ENCODE results near the gene KASH5.

Gene KASH5

DNA sequence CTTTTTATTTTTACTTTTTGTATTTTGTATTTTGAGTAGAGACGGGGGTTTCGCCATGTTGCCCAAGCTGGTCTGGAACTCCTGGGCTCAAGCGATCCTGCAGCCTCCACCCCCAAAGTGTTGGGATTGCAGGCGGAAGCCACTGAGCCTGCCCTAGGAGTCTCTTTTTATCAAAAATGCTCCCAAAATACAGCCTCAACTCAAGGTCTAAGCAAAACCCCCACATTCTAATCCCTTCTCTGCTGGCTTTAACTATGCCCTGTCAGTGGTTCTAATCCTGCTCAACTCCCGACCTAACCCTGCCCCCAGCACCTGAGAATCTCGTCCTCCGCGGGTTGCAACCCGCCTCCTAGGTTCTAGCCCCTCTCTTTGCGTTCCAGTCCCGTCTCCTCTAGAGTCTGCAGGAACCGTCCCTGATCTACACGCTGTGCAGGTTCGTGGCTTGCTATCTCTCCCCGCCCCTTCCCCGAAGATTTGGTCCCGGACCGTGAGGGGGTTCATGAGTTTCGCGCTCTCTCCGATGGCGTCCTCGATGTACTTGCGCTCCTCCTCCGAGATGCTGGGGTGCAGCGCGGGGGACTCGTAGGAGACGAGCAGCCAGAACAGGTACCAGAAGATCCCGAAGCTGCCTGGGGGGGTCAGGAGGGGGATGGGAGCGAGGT, 45.3 kb downstream of the KASH5 start:
- H2BK120ac ChIP-seq (ENCODE audit: insufficient read depth, low read length, poor library complexity): no peak overlapping the region
- H2BK12ac ChIP-seq (ENCODE audit: low read length): no peak overlapping the region
- H3K9ac ChIP-seq (ENCODE audit: low read length): no peak overlapping the region
- no peak overlapping the region for H2AFZ ChIP-seq (ENCODE audit: insufficient read depth, low read length, poor library complexity)
- H4K8ac ChIP-seq (ENCODE audit: low read depth, low read length): no peak overlapping the region
- H3K4me1 ChIP-seq (ENCODE audit: control insufficient read depth in 1 of 2, insufficient read depth in 2 of 2, low read length in 2 of 2): peaks cover 3% of the 10 kb centered on the region in 2 experiments
- H3K79me1 ChIP-seq (ENCODE audit: low read length): no peaks in the 10 kb centered on the region
- no peak overlapping the region for H2AK5ac ChIP-seq (ENCODE audit: low read length)
- H3K18ac ChIP-seq (ENCODE audit: low read length): no peak overlapping the region
- peaks cover 23% of the 10 kb centered on the region for H3K9me3 ChIP-seq (ENCODE audit: insufficient read depth, low read depth, low read length)
- H3K4me2 ChIP-seq (ENCODE audit: low read length): no peak overlapping the region
- H2BK5ac ChIP-seq (ENCODE audit: low read depth, low read length, poor library complexity): no peak overlapping the region
- H4K12ac ChIP-seq (ENCODE audit: low read depth, low read length): no peak overlapping the region
- no peaks in the 10 kb centered on the region for H3K36me3 ChIP-seq (ENCODE audit: control insufficient read depth in 1 of 2, insufficient read depth in 2 of 2, low read length in 2 of 2)
- no peak overlapping the region for H3K23ac ChIP-seq (ENCODE audit: low read length)
- H4K91ac ChIP-seq (ENCODE audit: low read depth, low read length): no peak overlapping the region
- no CpG with 5 or more reads among the region's 31 CpGs for WGBS (ENCODE audit: extremely low coverage, insufficient coverage, insufficient read length)
- H3K4me3 ChIP-seq (ENCODE audit: low read depth, low read length): no peak overlapping the region
- H3K79me2 ChIP-seq (ENCODE audit: control insufficient read depth, insufficient read depth, low read length, poor library complexity): no peaks in the 10 kb centered on the region
- H3K27me3 ChIP-seq (ENCODE audit: insufficient read depth, low read length): peaks cover 31% of the 10 kb centered on the region
- H3K27ac ChIP-seq (ENCODE audit: low read depth, low read length): no peak overlapping the region
- no peak overlapping the region for H3K4ac ChIP-seq (ENCODE audit: low read depth, low read length)
- H3K14ac ChIP-seq (ENCODE audit: low read length): no peak overlapping the region
- no peak for DNase-seq

- Histone ChIP-seq H3K23ac (ENCODE audit: low read length) (no peak overlapping the region), H3K4me2 (ENCODE audit: low read length) (no peak overlapping the region), H3K18ac (ENCODE audit: low read length) (no peak overlapping the region), H3K4ac (ENCODE audit: low read depth, low read length) (no peak overlapping the region), H3K79me1 (ENCODE audit: low read length) (no peaks in the 10 kb centered on the region), H2BK120ac (ENCODE audit: insufficient read depth, low read length, poor library complexity) (no peak overlapping the region), H3K14ac (ENCODE audit: low read length) (no peak overlapping the region), H3K9me3 (ENCODE audit: insufficient read depth, low read depth, low read length) (peaks cover 23% of the 10 kb centered on the region), H2BK5ac (ENCODE audit: low read depth, low read length, poor library complexity) (no peak overlapping the region), H3K4me3 (ENCODE audit: low read depth, low read length) (peak overlapping the region; percentile 16), H3K27me3 (ENCODE audit: insufficient read depth, low read length) (peaks cover 34% of the 10 kb centered on the region), H4K12ac (ENCODE audit: low read depth, low read length) (no peak overlapping the region), H3K9ac (ENCODE audit: low read length) (no peak overlapping the region), H4K91ac (ENCODE audit: low read depth, low read length) (no peak overlapping the region), H3K36me3 (ENCODE audit: control insufficient read depth in 1 of 2, insufficient read depth in 2 of 2, low read length in 2 of 2) (no peaks in the 10 kb centered on the region), H2AK5ac (ENCODE audit: low read length) (no peak overlapping the region), H2BK12ac (ENCODE audit: low read length) (no peak overlapping the region), H3K79me2 (ENCODE audit: control insufficient read depth, insufficient read depth, low read length, poor library complexity) (no peaks in the 10 kb centered on the region), H3K4me1 (ENCODE audit: control insufficient read depth in 1 of 2, insufficient read depth in 2 of 2, low read length in 2 of 2) (peaks cover 3% of the 10 kb centered on the region in 2 experiments), H4K8ac (ENCODE audit: low read depth, low read length) (no peak overlapping the region), H3K27ac (ENCODE audit: low read depth, low read length) (no peak overlapping the region), H2AFZ (ENCODE audit: insufficient read depth, low read length, poor library complexity) (no peak overlapping the region)
- no CpG with 5 or more reads among the region's 18 CpGs for WGBS (ENCODE audit: extremely low coverage, insufficient coverage, insufficient read length)
- DNase-seq: no peak
Observed at GRCh38 chr19:49434907-49435583, 47.0 kb downstream of the KASH5 start.

- Histone ChIP-seq H2AK5ac (ENCODE audit: low read length) (no peak overlapping the region), H3K14ac (ENCODE audit: low read length) (no peak overlapping the region), H3K9ac (ENCODE audit: low read length) (no peak overlapping the region), H3K4me2 (ENCODE audit: low read length) (no peak overlapping the region), H3K23ac (ENCODE audit: low read length) (no peak overlapping the region), H3K9me3 (ENCODE audit: insufficient read depth, low read depth, low read length) (peaks cover 25% of the 10 kb centered on the region), H4K91ac (ENCODE audit: low read depth, low read length) (no peak overlapping the region), H2AFZ (ENCODE audit: insufficient read depth, low read length, poor library complexity) (no peak overlapping the region), H2BK12ac (ENCODE audit: low read length) (no peak overlapping the region), H3K18ac (ENCODE audit: low read length) (no peak overlapping the region), H4K8ac (ENCODE audit: low read depth, low read length) (no peak overlapping the region), H3K4me1 (ENCODE audit: control insufficient read depth in 1 of 2, insufficient read depth in 2 of 2, low read length in 2 of 2) (peaks cover 3% of the 10 kb centered on the region in 2 experiments), H3K4ac (ENCODE audit: low read depth, low read length) (no peak overlapping the region), H3K79me1 (ENCODE audit: low read length) (no peaks in the 10 kb centered on the region), H3K27me3 (ENCODE audit: insufficient read depth, low read length) (peaks cover 41% of the 10 kb centered on the region), H3K36me3 (ENCODE audit: control insufficient read depth in 1 of 2, insufficient read depth in 2 of 2, low read length in 2 of 2) (no peaks in the 10 kb centered on the region), H3K79me2 (ENCODE audit: control insufficient read depth, insufficient read depth, low read length, poor library complexity) (no peaks in the 10 kb centered on the region), H3K27ac (ENCODE audit: low read depth, low read length) (no peak overlapping the region), H2BK120ac (ENCODE audit: insufficient read depth, low read length, poor library complexity) (no peak overlapping the region), H3K4me3 (ENCODE audit: low read depth, low read length) (peak overlapping the region; percentile 16), H4K12ac (ENCODE audit: low read depth, low read length) (no peak overlapping the region), H2BK5ac (ENCODE audit: low read depth, low read length, poor library complexity) (no peak overlapping the region)
- no CpG with 5 or more reads among the region's 10 CpGs for WGBS (ENCODE audit: extremely low coverage, insufficient coverage, insufficient read length)
- DNase-seq: no peak
Observed at GRCh38 chr19:49435670-49436069, 47.6 kb downstream of the KASH5 start.

DNA sequence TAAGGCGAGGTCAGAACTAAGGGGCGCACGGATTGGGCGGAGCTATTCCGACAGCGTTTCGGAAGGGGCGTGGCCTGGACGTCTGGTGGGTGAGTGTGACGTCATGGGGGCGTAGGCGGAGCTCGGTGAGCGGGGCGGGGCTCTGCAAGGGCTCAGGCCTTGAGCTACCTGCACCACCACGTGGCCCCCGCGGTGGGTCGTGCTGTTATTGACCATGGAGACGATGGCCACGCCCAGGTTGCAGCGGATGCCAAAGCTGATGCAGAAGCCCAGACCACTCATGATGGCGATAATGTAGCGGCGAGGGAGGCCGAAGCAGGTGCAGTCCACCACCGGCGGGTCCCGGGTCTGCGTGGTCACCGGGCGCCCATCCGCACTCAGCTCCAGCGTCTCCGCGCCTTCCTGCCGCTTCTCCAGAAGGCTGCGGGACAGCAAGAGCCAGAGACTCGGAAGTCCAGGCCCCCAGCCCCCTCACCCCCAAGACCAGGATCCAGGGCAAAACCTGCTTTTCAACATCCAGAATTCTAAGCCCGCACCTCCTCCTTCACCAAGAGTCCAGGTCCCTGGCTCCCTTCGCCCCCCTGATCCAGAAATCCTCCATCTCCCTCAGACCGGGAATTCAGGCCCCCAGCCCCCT, 48.5 kb downstream of the KASH5 start:
- Histone ChIP-seq H4K91ac (ENCODE audit: low read depth, low read length) (no peak overlapping the region), H3K14ac (ENCODE audit: low read length) (no peak overlapping the region), H3K4me3 (ENCODE audit: low read depth, low read length) (no peak overlapping the region), H2AFZ (ENCODE audit: insufficient read depth, low read length, poor library complexity) (no peak overlapping the region), H2AK5ac (ENCODE audit: low read length) (no peak overlapping the region), H4K8ac (ENCODE audit: low read depth, low read length) (no peak overlapping the region), H3K9ac (ENCODE audit: low read length) (no peak overlapping the region), H3K79me1 (ENCODE audit: low read length) (no peaks in the 10 kb centered on the region), H3K4ac (ENCODE audit: low read depth, low read length) (no peak overlapping the region), H3K79me2 (ENCODE audit: control insufficient read depth, insufficient read depth, low read length, poor library complexity) (no peaks in the 10 kb centered on the region), H3K4me1 (ENCODE audit: control insufficient read depth in 1 of 2, insufficient read depth in 2 of 2, low read length in 2 of 2) (peaks cover 3% of the 10 kb centered on the region in 2 experiments), H3K18ac (ENCODE audit: low read length) (no peak overlapping the region), H3K4me2 (ENCODE audit: low read length) (no peak overlapping the region), H2BK120ac (ENCODE audit: insufficient read depth, low read length, poor library complexity) (no peak overlapping the region), H3K9me3 (ENCODE audit: insufficient read depth, low read depth, low read length) (peaks cover 24% of the 10 kb centered on the region), H3K27me3 (ENCODE audit: insufficient read depth, low read length) (peaks cover 49% of the 10 kb centered on the region), H4K12ac (ENCODE audit: low read depth, low read length) (no peak overlapping the region), H3K23ac (ENCODE audit: low read length) (no peak overlapping the region), H2BK12ac (ENCODE audit: low read length) (no peak overlapping the region), H3K36me3 (ENCODE audit: control insufficient read depth in 1 of 2, insufficient read depth in 2 of 2, low read length in 2 of 2) (no peaks in the 10 kb centered on the region), H2BK5ac (ENCODE audit: low read depth, low read length, poor library complexity) (no peak overlapping the region), H3K27ac (ENCODE audit: low read depth, low read length) (no peak overlapping the region)
- DNase-seq: no peak
- no CpG with 5 or more reads among the region's 42 CpGs for WGBS (ENCODE audit: extremely low coverage, insufficient coverage, insufficient read length)

All from trophoblast cell (in vitro differentiated cells and primary cell).